Suprapubic skin (tissue), 4 donors: ENCODE measurements around the gene FOSB. TPM values are rescaled to one million over a fixed set of nuclear protein-coding genes. Genes with fewer than 3 reads are reported as not detected.
"Not testable (repeated sequence)": the region's sequence is repeated elsewhere in the genome, so short reads cannot be mapped to it uniquely, and the experiment has no call there.

ENCODE experiments used
- DNase-seq, 2 donors: peaks; one replicate each; pipeline ENCODE4 v3.0.0-alpha.2; 2019; ENCODE audit warnings: low spot score in 2 of 2
- H3K27ac ChIP-seq: fragments of 200-600 bp; sonication (generic); one replicate; pipeline ENCODE4 v1.5.1; 2019
- H3K27me3 ChIP-seq: fragments of 200-600 bp; sonication (generic); one replicate; pipeline ENCODE4 v1.5.1; 2019
- H3K36me3 ChIP-seq: fragments of 200-600 bp; sonication (generic); one replicate; pipeline ENCODE4 v1.5.1; 2019
- H3K4me1 ChIP-seq: fragments of 200-600 bp; sonication (generic); one replicate; pipeline ENCODE4 v1.5.1; 2019
- H3K4me3 ChIP-seq: fragments of 200-600 bp; sonication (generic); one replicate; pipeline ENCODE4 v1.5.1; 2019; ENCODE audit warnings: mild to moderate bottlenecking
- H3K9me3 ChIP-seq: fragments of 200-600 bp; sonication (generic); one replicate; pipeline ENCODE4 v1.5.1; 2019
- EP300 ChIP-seq: sonication (generic); formaldehyde crosslinking; IDR thresholded peaks from one replicate; pipeline ENCODE4 v1.6.1; 2017; ENCODE audit warnings: antibody characterized with exemption
- POLR2A ChIP-seq, 2 donors: fragments of 450-650 bp; IDR thresholded peaks; one replicate each; pipeline ENCODE4 v1.6.1; 2017; ENCODE audit warnings: antibody characterized with exemption in 2 of 2, mild to moderate bottlenecking in 2 of 2, moderate library complexity in 2 of 2
- POLR2AphosphoS5 ChIP-seq, 3 donors: sonication (generic); formaldehyde crosslinking; IDR thresholded peaks; one replicate each; pipeline ENCODE4 v1.6.1; 2017; ENCODE audit warnings: antibody characterized with exemption in 3 of 3
- WGBS: methylation state at CpG from one replicate; pipeline ENCODE4 v1.1.5; 2018; 5-methylcytosine and 5-hydroxymethylcytosine counted together
- total RNA-seq, 4 donors: library from RNA; depleted of rRNA; stranded (reverse); fragments of >200 nt; gene quantifications; one replicate each; pipeline ENCODE4 v1.1.0, GENCODE V29; 2016
- TF ChIP-seq, protein P1 (sequence below), 2 donors: fragments of 200-600 bp in 1 of 2; fragments of 450-650 bp in 1 of 2; sonication (generic) in 1 of 2; IDR thresholded peaks; one replicate each; pipeline ENCODE4 v1.5.1; 2016 to 2019; ENCODE audit warnings: antibody characterized with exemption in 2 of 2, mild to moderate bottlenecking in 1 of 2, moderate library complexity in 1 of 2

FOSB gene
- total RNA-seq, 4 donors from 2014 or later: 326 to 676 (median 518) TPM

DNA sequence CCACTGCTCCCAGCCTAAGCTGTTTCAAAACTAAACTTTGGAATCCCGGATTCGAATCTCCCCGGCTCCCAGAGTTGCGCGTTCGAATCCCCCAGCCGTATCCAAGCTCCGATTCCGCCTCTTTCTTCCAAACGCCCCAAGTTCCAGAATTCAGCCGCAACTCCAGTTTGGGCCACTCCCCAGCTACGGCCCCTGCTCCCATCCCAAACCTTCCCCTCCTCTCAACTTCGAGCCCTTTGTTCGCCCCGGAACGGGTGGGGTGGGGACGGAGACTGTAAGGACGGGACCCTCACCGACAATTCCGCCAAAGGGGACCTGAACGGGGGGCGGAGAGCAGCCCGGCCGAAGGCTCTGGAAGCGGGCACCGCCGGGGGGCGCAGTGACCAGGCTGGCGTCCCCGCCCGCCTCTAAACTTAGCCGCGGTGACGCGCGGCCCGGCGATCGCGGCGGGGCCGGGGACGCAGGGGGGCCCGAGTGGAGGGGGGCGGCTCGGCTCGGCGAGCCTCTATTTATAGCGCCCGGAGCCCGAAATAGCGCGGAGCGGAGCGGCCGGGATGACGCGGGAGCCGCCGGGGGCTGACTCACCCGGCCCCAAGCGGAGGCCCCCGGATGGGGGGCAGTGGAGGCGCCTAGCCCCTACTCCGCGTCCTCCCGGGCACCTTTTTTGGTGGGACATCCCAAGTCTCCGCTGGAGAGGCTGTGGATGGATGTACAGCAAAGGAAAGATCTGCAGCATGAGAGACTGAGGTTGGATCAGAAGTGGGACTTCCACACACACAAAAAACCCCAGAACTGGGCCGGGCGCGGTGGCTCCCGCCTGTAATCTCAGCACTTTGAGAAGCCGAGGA, 39.2 kb upstream of the FOSB start:
- Histone ChIP-seq H3K27ac (peak overlapping the region; percentile 65), H3K27me3 (no peaks in the 10 kb centered on the region), H3K4me3 (peak overlapping the region; percentile 61), H3K36me3 (no peaks in the 10 kb centered on the region), H3K4me1 (peaks cover 53% of the 10 kb centered on the region), H3K9me3 (no peaks in the 10 kb centered on the region)
- TF ChIP-seq POLR2AphosphoS5 (IDR thresholded peaks at IDR 0.05): no peak
- TF ChIP-seq, protein P1, sequence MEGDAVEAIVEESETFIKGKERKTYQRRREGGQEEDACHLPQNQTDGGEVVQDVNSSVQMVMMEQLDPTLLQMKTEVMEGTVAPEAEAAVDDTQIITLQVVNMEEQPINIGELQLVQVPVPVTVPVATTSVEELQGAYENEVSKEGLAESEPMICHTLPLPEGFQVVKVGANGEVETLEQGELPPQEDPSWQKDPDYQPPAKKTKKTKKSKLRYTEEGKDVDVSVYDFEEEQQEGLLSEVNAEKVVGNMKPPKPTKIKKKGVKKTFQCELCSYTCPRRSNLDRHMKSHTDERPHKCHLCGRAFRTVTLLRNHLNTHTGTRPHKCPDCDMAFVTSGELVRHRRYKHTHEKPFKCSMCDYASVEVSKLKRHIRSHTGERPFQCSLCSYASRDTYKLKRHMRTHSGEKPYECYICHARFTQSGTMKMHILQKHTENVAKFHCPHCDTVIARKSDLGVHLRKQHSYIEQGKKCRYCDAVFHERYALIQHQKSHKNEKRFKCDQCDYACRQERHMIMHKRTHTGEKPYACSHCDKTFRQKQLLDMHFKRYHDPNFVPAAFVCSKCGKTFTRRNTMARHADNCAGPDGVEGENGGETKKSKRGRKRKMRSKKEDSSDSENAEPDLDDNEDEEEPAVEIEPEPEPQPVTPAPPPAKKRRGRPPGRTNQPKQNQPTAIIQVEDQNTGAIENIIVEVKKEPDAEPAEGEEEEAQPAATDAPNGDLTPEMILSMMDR (IDR thresholded peaks at IDR 0.05): peak in 1 of 2 donors; percentile 37
- peak in 1 of 2 donors; percentile 80 for DNase-seq
- 6% methylated on average over 32 of the region's 73 CpGs for whole genome bisulfite sequencing

DNA sequence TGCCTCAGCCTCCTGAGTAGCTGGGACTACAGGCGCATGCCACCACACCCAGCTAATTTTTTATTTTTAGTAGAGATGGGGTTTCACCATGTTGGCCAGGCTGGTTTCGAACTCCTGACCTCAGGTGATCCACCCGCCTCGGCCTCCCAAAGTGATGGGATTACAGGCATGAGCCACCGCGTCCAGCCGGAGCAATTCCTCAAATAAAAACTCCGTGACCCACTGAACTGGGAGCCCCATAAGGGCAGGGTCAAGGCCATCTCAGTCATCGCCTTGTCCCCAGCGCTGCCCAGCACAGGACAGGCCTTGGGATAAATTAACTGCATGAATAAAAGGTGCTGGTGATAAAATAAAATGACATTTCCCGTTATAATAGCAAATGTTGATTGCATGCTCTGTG, 37.9 kb upstream of the FOSB start:
- not testable (repeated sequence) for H3K36me3 ChIP-seq, H3K27me3 ChIP-seq, H3K27ac ChIP-seq, DNase-seq, H3K4me3 ChIP-seq, H3K9me3 ChIP-seq
- H3K4me1 ChIP-seq: peaks cover 40% of the 10 kb centered on the region
- 78% methylated on average over 11 of the region's 11 CpGs for WGBS

DNA sequence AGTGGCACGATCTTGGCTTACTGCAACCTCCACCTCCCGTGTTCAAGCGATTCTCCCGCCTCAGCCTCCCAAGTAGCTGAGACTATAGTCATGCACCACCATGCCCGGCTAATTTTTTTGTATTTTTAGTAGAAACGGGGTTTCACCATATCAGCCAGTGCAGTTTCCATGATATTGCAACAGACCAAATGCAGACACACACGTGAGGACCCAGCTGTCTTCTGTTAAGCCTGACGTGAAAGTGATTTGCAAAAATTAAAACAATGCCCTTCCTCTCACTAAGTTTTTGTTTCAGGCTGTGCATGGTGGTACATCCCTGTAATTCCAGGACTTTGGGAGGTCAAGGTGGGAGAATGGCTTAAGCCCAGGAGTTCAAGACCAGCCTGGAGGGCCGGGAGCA, 36.8 kb upstream of the FOSB start:
- not testable (repeated sequence) for H3K27ac ChIP-seq, H3K27me3 ChIP-seq, H3K36me3 ChIP-seq, H3K4me3 ChIP-seq, H3K9me3 ChIP-seq, DNase-seq
- peaks cover 29% of the 10 kb centered on the region for H3K4me1 ChIP-seq
- WGBS: 53% methylated on average over 9 of the region's 9 CpGs

DNA sequence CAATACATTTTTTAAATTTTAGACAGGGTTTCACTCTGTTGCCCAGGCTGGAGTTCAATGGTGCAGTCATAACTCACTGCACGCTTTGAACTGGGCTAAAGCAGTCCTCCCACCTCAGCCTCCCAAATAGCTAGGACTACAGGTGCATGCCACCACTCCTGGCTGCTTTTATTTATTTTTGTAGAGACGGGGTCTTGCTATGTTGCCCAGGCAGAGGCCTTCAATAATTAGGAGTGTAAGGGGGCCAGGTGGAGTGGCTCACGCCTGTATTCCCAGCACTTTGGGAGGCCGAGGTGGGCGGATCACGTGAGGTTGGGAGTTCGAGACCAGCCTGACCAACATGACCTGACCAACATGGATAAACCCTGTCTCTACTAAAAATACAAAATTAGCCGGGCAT, 35.3 kb upstream of the FOSB start:
- not testable (repeated sequence) for H3K4me3 ChIP-seq, H3K9me3 ChIP-seq, H3K36me3 ChIP-seq, H3K27me3 ChIP-seq, DNase-seq, H3K27ac ChIP-seq
- WGBS: 95% methylated on average over 5 of the region's 8 CpGs
- peaks cover 17% of the 10 kb centered on the region for H3K4me1 ChIP-seq

DNA sequence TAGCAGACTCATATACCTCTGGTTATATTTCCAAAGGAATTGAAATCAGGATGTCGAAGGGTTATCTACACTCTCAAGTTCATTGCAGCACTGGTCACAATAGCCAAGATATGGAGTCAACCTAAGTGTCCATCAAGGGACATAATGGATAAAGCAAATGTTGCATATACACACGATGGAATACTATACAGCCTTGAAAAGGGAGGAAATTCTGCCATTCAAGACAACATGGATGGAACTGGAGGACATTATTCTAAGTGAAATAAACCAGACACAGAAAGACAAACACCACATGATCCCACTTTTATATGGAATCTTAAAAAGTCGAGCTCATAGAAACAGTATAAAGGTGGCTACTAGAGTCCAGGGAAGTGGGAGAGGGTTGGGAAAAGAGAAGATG, 30.5 kb upstream of the FOSB start:
- H3K9me3 ChIP-seq: no peaks in the 10 kb centered on the region
- H3K36me3 ChIP-seq: no peaks in the 10 kb centered on the region
- DNase-seq: no peak
- H3K27me3 ChIP-seq: no peaks in the 10 kb centered on the region
- TF ChIP-seq, protein P1 (IDR thresholded peaks at IDR 0.05): no peak
- TF ChIP-seq POLR2AphosphoS5 (IDR thresholded peaks at IDR 0.05) (no peak), EP300 (no peak), POLR2A (IDR thresholded peaks at IDR 0.05) (no peak)
- peaks cover 18% of the 10 kb centered on the region for H3K4me1 ChIP-seq
- no peak overlapping the region for H3K4me3 ChIP-seq
- no peak overlapping the region for H3K27ac ChIP-seq
- WGBS: 93% methylated on average over 3 of the region's 3 CpGs

DNA sequence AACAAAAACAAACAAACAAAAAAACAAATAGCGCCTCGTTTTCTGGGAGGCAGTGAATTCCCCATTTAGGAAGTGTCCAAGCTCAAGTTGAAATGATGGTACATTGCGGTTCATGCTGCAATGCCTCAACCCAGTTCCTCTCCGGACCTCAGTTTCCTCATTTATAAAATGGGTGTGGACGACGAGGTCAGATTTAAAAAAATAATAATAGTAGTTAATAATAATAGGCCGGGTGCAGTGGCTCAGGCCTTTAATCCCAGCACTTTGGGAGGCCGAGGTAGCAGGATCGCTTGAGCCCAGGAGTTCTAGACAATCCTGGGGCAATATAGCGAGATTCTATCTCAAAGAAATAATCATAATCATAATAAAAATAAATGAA, 28.6 kb upstream of the FOSB start:
- no peaks in the 10 kb centered on the region for H3K9me3 ChIP-seq
- DNase-seq: no peak
- WGBS: 41% methylated on average over 10 of the region's 10 CpGs
- H3K4me3 ChIP-seq: peak overlapping the region; percentile 83
- H3K36me3 ChIP-seq: no peaks in the 10 kb centered on the region
- TF ChIP-seq EP300 (no peak), POLR2A (IDR thresholded peaks at IDR 0.05) (no peak), POLR2AphosphoS5 (IDR thresholded peaks at IDR 0.05) (no peak)
- TF ChIP-seq, protein P1 (IDR thresholded peaks at IDR 0.05): no peak
- H3K4me1 ChIP-seq: peaks cover 35% of the 10 kb centered on the region
- no peaks in the 10 kb centered on the region for H3K27me3 ChIP-seq
- peak overlapping the region; percentile 91 for H3K27ac ChIP-seq
